ENCODE results near the gene HIF1A. TPM values are rescaled to one million over a fixed set of nuclear protein-coding genes. Genes with fewer than 3 reads are reported as not detected.

The HIF1A gene
- total and polyA plus RNA-seq, 10 of the 15 experiments (the other 5 are each of a cell fraction or from before 2014, with no cell fraction given): 18.3 to 97.0 (median 75.3) TPM

GRCh38 chr14:61761557-61761956, 66.2 kb downstream of the HIF1A start:
- SMC1A ChIA-PET (ENCODE audit: uncharacterized antibody, unreplicated experiment): interaction anchor here (0.6 to 6.8 kb wide), 19 partner anchors 10 to 291 kb away, joined by 3 to 122 read pairs (median 4); no protein-coding TSS in a partner anchor
- RAD21 ChIA-PET (ENCODE audit: unreplicated experiment): interaction anchor here (0.8 to 6.5 kb wide), 12 partner anchors 12 to 468 kb away, joined by 3 to 102 read pairs (median 3); partner anchors contain the start of gene HIF1A
- Histone ChIP-seq H3K27ac (ENCODE audit: control insufficient read depth, insufficient read depth) (peak overlapping the region; percentile 87), H3K27me3 (replicated peaks in 1 of 2; ENCODE audit: control insufficient read depth in 2 of 2, insufficient read depth in 2 of 2, low read length in 1 of 2) (no peaks in the 10 kb centered on the region), H4K20me1 (ENCODE audit: control insufficient read depth, insufficient read depth) (no peaks in the 10 kb centered on the region), H3K79me2 (ENCODE audit: control insufficient read depth, insufficient read depth, low read length) (peaks cover 36% of the 10 kb centered on the region), H3K9me3 (replicated peaks; ENCODE audit: control insufficient read depth, insufficient read depth, low read length) (no peaks in the 10 kb centered on the region), H3K4me2 (ENCODE audit: control insufficient read depth, insufficient read depth) (peak overlapping the region; percentile 93), H3K4me1 (ENCODE audit: control insufficient read depth, insufficient read depth, low read length) (no peaks in the 10 kb centered on the region; the same call in 1 of the 2 replicates), H3K4me3 (peak overlapping the region; percentile 51), H3K36me3 (ENCODE audit: control insufficient read depth in 2 of 2, insufficient read depth in 2 of 2, low read length in 1 of 2) (no peaks in the 10 kb centered on the region; a peak in 1 of 4 replicates), H3K9ac (ENCODE audit: control insufficient read depth, insufficient read depth, low read length) (peak overlapping the region; percentile 68), H2AFZ (ENCODE audit: control insufficient read depth, low read depth, low read length) (peak overlapping the region; percentile 95)
- TF ChIP-seq MTA2 (IDR thresholded peaks at IDR 0.05; ENCODE audit: low read depth) (0 out of 2 replicates have a peak, but pooled peaks have one; percentile 7), NKRF (conservative IDR thresholded peaks at IDR 0.05) (0 out of 2 replicates have a peak, but pooled peaks have one; percentile 6), KAT2A (conservative IDR thresholded peaks at IDR 0.05; ENCODE audit: control insufficient read depth, low read depth, low read length) (no peak)
- CTCF ChIA-PET: interaction anchor here (0.6 to 2.6 kb wide), 18 partner anchors 9 to 1705 kb away, joined by 3 to 17 read pairs (median 4); no protein-coding TSS in a partner anchor
- in situ Hi-C loops (cut with MboI): no loop called here
- intact Hi-C loops (cut with micrococcal nuclease; ENCODE audit: unreplicated experiment): loop anchor here (5.0 kb wide), 2 partner anchors 99 to 439 kb away; partner anchors contain the start of gene PRKCH
- BruUV-seq (replicated peaks): TSS peak; percentile 95
- no peak for FAIRE-seq
- ATAC-seq: peak; percentile 16
- POLR2A ChIA-PET: interaction anchor here (0.5 to 9.8 kb wide), 9 partner anchors 12 to 422 kb away, joined by 3 to 130 read pairs (median 3); no protein-coding TSS in a partner anchor
- DNase-seq (ENCODE audit: low read depth, low spot score): no peak
- WGBS (ENCODE audit: insufficient coverage, insufficient replicate concordance, low lambda C conversion rate, missing lambda C conversion rate): 10% methylated on average over 5 of the region's 5 CpGs

Measured in GM12878 (cell line).